Left renal pelvis (tissue), 4 donors: ENCODE data around the gene TFF3. TPM values are rescaled to one million over a fixed set of nuclear protein-coding genes. Genes with fewer than 3 reads are reported as not detected.
A peak's percentile ranks its signal among the peaks of the same experiment; 100 is the strongest.

ENCODE experiments used
- DNase-seq, 4 donors: peaks; one replicate each; pipeline ENCODE4 v3.0.0-alpha.2; 2013; ENCODE audit warnings: low read depth in 4 of 4, low spot score in 3 of 4
- polyA plus RNA-seq, 4 donors: library from polyadenylated mRNA; unstranded; fragments of 120-200 nt; gene quantifications; one replicate each; pipeline ENCODE4 v1.2.1, GENCODE V29; 2013; ENCODE audit not compliant: insufficient read length in 4 of 4

The TFF3 gene
- polyA plus RNA-seq, 4 donors: 2.5 to 5.9 (median 2.8) TPM

GRCh38 chr21:42347601-42348327, 32.6 kb upstream of the TFF3 start:
- no peak for DNase-seq

GRCh38 chr21:42346866-42347600, 31.8 kb upstream of the TFF3 start:
- DNase-seq: no peak

GRCh38 chr21:42346441-42346840, 31.2 kb upstream of the TFF3 start:
- DNase-seq: no peak

GRCh38 chr21:42344631-42345030, 29.4 kb upstream of the TFF3 start:
- DNase-seq: no peak

GRCh38 chr21:42343963-42344510, 28.8 kb upstream of the TFF3 start:
- DNase-seq: no peak

- no peak for DNase-seq
Measured at GRCh38 chr21:42343556-42343955, 28.3 kb upstream of the TFF3 start.

- DNase-seq: no peak
Measured at GRCh38 chr21:42343101-42343500, 27.9 kb upstream of the TFF3 start.

- no peak for DNase-seq
Measured at GRCh38 chr21:42341776-42342542, 26.8 kb upstream of the TFF3 start.

GRCh38 chr21:42340187-42341050, 25.2 kb upstream of the TFF3 start:
- no peak for DNase-seq

- DNase-seq: no peak
Measured at GRCh38 chr21:42338729-42339715, 23.8 kb upstream of the TFF3 start.

- peak; percentile 59 to 71 (median 66) for DNase-seq
Measured at GRCh38 chr21:42337830-42338728, 22.9 kb upstream of the TFF3 start.

- DNase-seq: no peak
Measured at GRCh38 chr21:42337276-42337675, 22.1 kb upstream of the TFF3 start.

GRCh38 chr21:42336054-42336453, 20.8 kb upstream of the TFF3 start:
- no peak for DNase-seq

- DNase-seq: no peak
Measured at GRCh38 chr21:42332557-42333317, 17.5 kb upstream of the TFF3 start.

GRCh38 chr21:42331660-42332059, 16.5 kb upstream of the TFF3 start:
- DNase-seq: no peak

GRCh38 chr21:42330380-42331371, 15.5 kb upstream of the TFF3 start:
- no peak for DNase-seq
